ENCODE results near the gene TTI1. TPM values are rescaled to one million over a fixed set of nuclear protein-coding genes. Genes with fewer than 3 reads are reported as not detected.

TTI1 gene
- total and polyA plus RNA-seq, 2 of the 13 experiments (the other 11 are each of a cell fraction or from before 2014, with no cell fraction given), result 22.9 to 39.8 TPM

DNA sequence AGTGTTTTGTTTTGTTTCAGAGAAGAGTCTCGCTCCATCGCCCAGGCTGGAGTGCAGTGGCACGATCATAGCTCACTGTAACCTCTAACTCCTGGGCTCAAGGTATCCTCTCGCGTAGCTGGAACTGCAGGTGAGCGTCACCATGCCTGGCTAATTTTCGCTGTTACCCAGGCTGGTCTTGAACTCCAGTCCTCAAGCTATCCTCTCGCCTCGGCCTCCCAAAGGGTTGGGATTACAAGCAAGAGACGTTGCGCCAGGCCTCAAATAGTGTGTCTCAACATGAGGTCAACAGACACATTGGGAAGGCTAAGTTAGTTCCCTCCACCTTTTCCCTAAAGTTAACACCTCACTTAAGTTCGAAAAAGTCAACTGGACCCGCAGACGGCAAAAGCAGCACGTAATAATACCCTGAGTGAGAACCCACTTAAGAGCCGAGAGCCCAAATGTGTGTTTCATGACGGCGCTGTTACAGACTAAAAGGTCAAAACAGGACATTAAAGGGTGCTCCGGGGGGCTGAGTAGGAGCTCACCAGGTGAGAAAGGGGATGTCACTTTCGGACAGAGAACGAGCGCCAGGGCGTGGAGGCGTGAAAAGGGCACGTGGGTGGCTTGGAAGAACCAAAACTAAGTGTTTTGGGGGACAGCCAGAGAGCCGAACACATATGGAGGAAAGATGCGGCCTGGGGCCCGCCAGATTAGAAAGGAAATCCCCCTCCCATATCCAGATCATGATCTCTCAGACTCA lies 499 bp downstream of the TTI1 start (continued):
- TF ChIP-seq, protein P1, sequence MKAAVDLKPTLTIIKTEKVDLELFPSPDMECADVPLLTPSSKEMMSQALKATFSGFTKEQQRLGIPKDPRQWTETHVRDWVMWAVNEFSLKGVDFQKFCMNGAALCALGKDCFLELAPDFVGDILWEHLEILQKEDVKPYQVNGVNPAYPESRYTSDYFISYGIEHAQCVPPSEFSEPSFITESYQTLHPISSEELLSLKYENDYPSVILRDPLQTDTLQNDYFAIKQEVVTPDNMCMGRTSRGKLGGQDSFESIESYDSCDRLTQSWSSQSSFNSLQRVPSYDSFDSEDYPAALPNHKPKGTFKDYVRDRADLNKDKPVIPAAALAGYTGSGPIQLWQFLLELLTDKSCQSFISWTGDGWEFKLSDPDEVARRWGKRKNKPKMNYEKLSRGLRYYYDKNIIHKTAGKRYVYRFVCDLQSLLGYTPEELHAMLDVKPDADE (CRISPR knock-in tag; IDR thresholded peaks at IDR 0.05), result no peak
- TF ChIP-seq IRF1 (CRISPR knock-in tag; IDR thresholded peaks at IDR 0.05; ENCODE audit: low read depth), result no peak
- TF ChIP-seq RERE (CRISPR knock-in tag; IDR thresholded peaks at IDR 0.05; ENCODE audit: low read depth), result no peak
- TF ChIP-seq ZNF263 (CRISPR knock-in tag; IDR thresholded peaks at IDR 0.05), result peak; percentile 16; the same call in 1 of the 2 replicates
- TF ChIP-seq, protein P2, sequence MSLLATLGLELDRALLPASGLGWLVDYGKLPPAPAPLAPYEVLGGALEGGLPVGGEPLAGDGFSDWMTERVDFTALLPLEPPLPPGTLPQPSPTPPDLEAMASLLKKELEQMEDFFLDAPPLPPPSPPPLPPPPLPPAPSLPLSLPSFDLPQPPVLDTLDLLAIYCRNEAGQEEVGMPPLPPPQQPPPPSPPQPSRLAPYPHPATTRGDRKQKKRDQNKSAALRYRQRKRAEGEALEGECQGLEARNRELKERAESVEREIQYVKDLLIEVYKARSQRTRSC (CRISPR knock-in tag; IDR thresholded peaks at IDR 0.05; ENCODE audit: low read depth), result no peak; the same call in 1 of the 2 replicates
- no peak for TF ChIP-seq KLF12 (CRISPR knock-in tag; IDR thresholded peaks at IDR 0.05; ENCODE audit: borderline replicate concordance)
- no peak for TF ChIP-seq REST (IDR thresholded peaks at IDR 0.05; ENCODE audit: borderline replicate concordance in 1 of 2, low read depth in 1 of 2, low read length in 2 of 2)
- no peak for TF ChIP-seq ZNF747 (CRISPR knock-in tag; IDR thresholded peaks at IDR 0.05; ENCODE audit: borderline replicate concordance)
- TF ChIP-seq ELF1 (CRISPR knock-in tag; IDR thresholded peaks at IDR 0.05), result no peak
- no peak for TF ChIP-seq KMT2B (CRISPR knock-in tag; IDR thresholded peaks at IDR 0.05)
- TF ChIP-seq TOPORS (CRISPR knock-in tag; IDR thresholded peaks at IDR 0.05), result no peak
- TF ChIP-seq ATM (IDR thresholded peaks at IDR 0.05; ENCODE audit: borderline replicate concordance), result no peak
- TF ChIP-seq ZNF414 (CRISPR knock-in tag; IDR thresholded peaks at IDR 0.05), result no peak
- 0 out of 2 replicates have a peak, but pooled peaks have one; percentile 4 for TF ChIP-seq GLI4 (CRISPR knock-in tag; IDR thresholded peaks at IDR 0.05; ENCODE audit: borderline replicate concordance)
- TF ChIP-seq NFRKB (IDR thresholded peaks at IDR 0.05), result no peak

Data from HepG2 (cell line).